ENCODE data around the gene LBH. TPM values are rescaled to one million over a fixed set of nuclear protein-coding genes. Genes with fewer than 3 reads are reported as not detected.

LBH gene
- total RNA-seq, 4 donors from 2014 or later, result 62.3 to 509 (median 348) TPM

DNA sequence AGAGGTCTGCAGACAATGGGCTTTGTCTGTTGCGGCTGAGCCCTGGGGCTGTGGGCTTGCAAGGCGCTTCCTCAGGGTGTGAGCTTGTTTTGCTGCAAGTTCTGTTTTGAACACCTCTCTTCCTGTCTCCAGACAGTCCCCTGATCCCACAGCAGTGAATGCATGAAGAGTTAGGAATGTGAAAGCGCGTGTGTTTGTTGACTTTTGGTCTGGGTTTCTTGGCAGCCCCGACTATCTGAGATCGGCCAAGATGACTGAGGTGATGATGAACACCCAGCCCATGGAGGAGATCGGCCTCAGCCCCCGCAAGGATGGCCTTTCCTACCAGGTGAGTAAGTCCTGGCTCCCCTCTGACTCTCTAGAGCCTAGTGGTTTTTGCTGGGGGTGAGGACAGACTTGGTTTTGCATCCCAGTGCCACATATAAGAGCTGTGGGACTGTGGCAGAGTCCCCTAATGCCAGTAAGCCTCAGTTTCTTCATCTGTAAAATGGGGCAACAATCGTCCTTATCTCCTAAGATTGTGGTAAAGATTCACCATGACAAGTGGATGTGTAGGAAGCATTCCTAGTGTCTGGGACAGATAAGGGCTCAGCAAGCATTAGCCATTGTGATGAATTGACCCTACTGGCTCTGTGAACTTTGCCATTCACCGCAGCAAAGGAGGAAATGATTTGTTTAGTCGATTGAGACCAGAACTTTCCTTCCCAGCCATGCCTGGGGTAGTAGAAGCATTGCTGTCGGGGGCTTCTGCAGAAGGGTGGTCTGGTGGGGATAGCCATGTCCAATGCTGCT, 3.0 kb downstream of the LBH start:
- peaks cover 0 to 32% of the 10 kb centered on the region in 2 donors for H3K36me3 ChIP-seq
- no peak for ATAC-seq
- TF ChIP-seq EP300 (IDR thresholded peaks at IDR 0.05), result no peak
- peak in 1 of 2 donors; percentile 20 for TF ChIP-seq POLR2A (IDR thresholded peaks at IDR 0.05)
- peak; percentile 46 for TF ChIP-seq POLR2AphosphoS5 (IDR thresholded peaks at IDR 0.05)
- TF ChIP-seq CTCF (IDR thresholded peaks at IDR 0.05), result no peak
- peaks cover under 1 to 77% (median 26%) of the 10 kb centered on the region in 3 donors for H3K4me1 ChIP-seq
- peak overlapping the region; percentile 62 to 93 for H3K4me3 ChIP-seq
- H3K9me3 ChIP-seq, result no peaks in the 10 kb centered on the region
- WGBS, 2 donors (ENCODE audit: low coverage in 1 of 2), result 0 to 33% methylated on average over 1 to 4 of the region's 12 CpGs
- peak overlapping the region; percentile 82 to 94 (median 91) for H3K27ac ChIP-seq
- H3K27me3 ChIP-seq, result no peaks in the 10 kb centered on the region

GRCh38 chr2:30235008-30235655, 3.8 kb downstream of the LBH start:
- no peak for ATAC-seq
- TF ChIP-seq POLR2AphosphoS5 (IDR thresholded peaks at IDR 0.05), result no peak
- TF ChIP-seq EP300 (IDR thresholded peaks at IDR 0.05), result no peak
- no peak for TF ChIP-seq POLR2A (IDR thresholded peaks at IDR 0.05)
- no peak for TF ChIP-seq CTCF (IDR thresholded peaks at IDR 0.05)
- Histone ChIP-seq H3K27ac (peak overlapping the region in 3 of 4 donors; percentile 91 to 94 (median 91)), H3K4me1 (peaks cover 7 to 82% (median 34%) of the 10 kb centered on the region in 3 donors), H3K36me3 (peaks cover 0 to 32% of the 10 kb centered on the region in 2 donors), H3K27me3 (no peaks in the 10 kb centered on the region), H3K9me3 (no peaks in the 10 kb centered on the region), H3K4me3 (peak overlapping the region in 1 of 2 donors; percentile 93)
- WGBS, 2 donors (ENCODE audit: low coverage in 1 of 2), result 80 to 82% methylated on average over 3 to 4 of the region's 6 CpGs

DNA sequence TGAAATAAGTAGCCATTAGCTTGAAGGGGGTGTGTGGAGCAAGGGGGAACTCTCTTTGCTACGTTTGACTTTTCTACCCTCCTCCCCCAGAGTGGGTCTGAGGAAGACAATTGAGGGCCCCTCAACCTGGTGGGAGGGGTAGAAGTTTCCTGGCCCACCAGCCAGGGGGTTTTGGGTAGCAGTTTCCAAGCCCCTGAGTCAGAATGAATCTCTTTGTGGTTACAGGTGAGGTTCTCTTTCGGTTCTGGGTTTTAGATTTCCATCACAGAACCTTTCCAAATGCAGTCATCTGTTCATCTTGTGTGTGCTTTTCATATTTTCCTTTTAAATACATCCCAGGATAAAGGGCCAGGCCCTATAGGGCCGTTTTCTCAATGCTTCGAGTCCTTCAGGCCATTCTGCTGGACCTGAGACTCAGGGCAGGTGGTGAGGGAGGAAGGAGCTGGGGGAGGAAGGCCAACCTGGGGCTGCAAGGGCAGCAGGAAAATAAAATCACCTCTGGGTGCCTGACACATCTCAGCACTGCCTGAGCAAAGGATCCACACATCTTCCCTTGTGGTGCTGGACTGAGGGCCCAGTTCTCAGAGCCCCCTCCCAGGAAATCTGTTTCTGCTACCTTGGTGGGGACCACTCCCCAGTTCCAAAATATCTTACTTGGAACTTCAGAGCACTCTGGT, 4.7 kb downstream of the LBH start:
- Histone ChIP-seq H3K4me1 (peaks cover 9 to 83% (median 38%) of the 10 kb centered on the region in 3 donors), H3K9me3 (no peaks in the 10 kb centered on the region), H3K4me3 (peak overlapping the region in 1 of 2 donors; percentile 1), H3K27ac (peak overlapping the region; percentile 1 to 94 (median 91)), H3K27me3 (no peaks in the 10 kb centered on the region), H3K36me3 (peaks cover 0 to 39% of the 10 kb centered on the region in 2 donors)
- TF ChIP-seq POLR2A (IDR thresholded peaks at IDR 0.05) (no peak), CTCF (IDR thresholded peaks at IDR 0.05) (no peak), EP300 (IDR thresholded peaks at IDR 0.05) (no peak), POLR2AphosphoS5 (IDR thresholded peaks at IDR 0.05) (no peak)
- ATAC-seq, result no peak
- 61 to 89% methylated on average over 3 of the region's 4 CpGs for WGBS, 2 donors (ENCODE audit: low coverage in 1 of 2)

DNA sequence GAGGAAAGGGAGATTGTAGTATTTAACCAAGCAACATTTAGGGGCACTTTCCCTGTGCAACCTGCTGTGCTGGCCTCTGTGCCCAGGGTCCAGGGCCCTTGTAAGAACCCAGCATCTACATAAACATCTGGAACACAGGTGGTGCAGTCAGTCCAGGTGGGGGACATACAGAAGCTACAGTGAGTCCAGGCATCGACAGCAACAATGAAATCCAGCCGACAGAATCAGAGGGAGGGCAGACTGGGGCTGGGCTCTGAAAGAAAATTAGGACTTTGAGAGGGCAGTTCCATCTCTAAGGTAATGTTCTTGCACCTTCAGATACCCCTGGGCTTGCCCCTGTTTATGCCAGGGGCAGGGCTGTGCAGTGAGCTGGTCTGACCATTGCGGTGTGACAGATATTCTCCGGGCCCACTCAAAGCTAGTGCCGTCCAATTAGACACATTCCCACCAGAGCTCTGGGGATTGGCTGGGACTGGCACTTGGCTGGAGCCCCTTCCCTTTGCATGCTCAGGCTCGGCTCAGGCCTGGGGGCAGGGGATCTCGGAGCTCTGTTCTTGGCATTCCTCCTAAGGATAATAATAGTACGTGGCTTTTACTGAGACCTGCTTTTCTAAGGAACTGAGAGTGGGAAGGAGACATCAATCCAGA, 5.4 kb downstream of the LBH start:
- WGBS, 2 donors (ENCODE audit: low coverage in 1 of 2), result 36 to 63% methylated on average over 4 to 6 of the region's 8 CpGs

More for the DNA sequence above, 5.4 kb downstream of the LBH start:
- peak overlapping the region; percentile 1 to 94 (median 88) for H3K27ac ChIP-seq
- H3K36me3 ChIP-seq, result peaks cover 0 to 43% of the 10 kb centered on the region in 2 donors
- TF ChIP-seq CTCF (IDR thresholded peaks at IDR 0.05), result no peak
- no peak for TF ChIP-seq POLR2AphosphoS5 (IDR thresholded peaks at IDR 0.05)
- no peak for TF ChIP-seq EP300 (IDR thresholded peaks at IDR 0.05)
- TF ChIP-seq POLR2A (IDR thresholded peaks at IDR 0.05), result no peak
- H3K27me3 ChIP-seq, result no peaks in the 10 kb centered on the region
- H3K4me1 ChIP-seq, result peaks cover 9 to 90% (median 38%) of the 10 kb centered on the region in 3 donors
- no peaks in the 10 kb centered on the region for H3K9me3 ChIP-seq
- no peak for ATAC-seq
- peak overlapping the region in 1 of 2 donors; percentile 1 for H3K4me3 ChIP-seq

All from gastroesophageal sphincter (tissue), 4 donors.